ENCODE results near the gene PTPRF. TPM values are rescaled to one million over a fixed set of nuclear protein-coding genes. Genes with fewer than 3 reads are reported as not detected.

Gene PTPRF
- total and polyA plus RNA-seq, 11 donors, result 0.91 to 74.1 (median 5.8) TPM

- TF ChIP-seq CTCF (IDR thresholded peaks at IDR 0.05) (no peak), POLR2A (IDR thresholded peaks at IDR 0.05) (no peak)
- Histone ChIP-seq H3K4me1 (peaks cover 8 to 31% (median 15%) of the 10 kb centered on the region in 12 donors), H3K4me3 (peak overlapping the region; percentile 15 to 91 (median 80)), H3K27ac (peak overlapping the region; percentile 73 to 97 (median 94)), H3K27me3 (peaks cover 0 to 3% (median 0%) of the 10 kb centered on the region in 9 donors), H3K9me3 (no peaks in the 10 kb centered on the region), H3K36me3 (peaks cover 0 to 14% (median 10%) of the 10 kb centered on the region in 9 donors)
- ATAC-seq (no peak), DNase-seq (no peak)
- WGBS, 4 donors, result 32 to 41% (median 40%) methylated on average over 19 of the region's 19 CpGs
- intact Hi-C loops (cut with DNase I), result loop anchor here in 4 of 10 donors (2.0 to 10.0 kb wide), 3 partner anchors 58 to 120 kb away; partner anchors contain the start of genes PTPRF (in 2 of the 4) and ST3GAL3 (in 1 of the 4)
Observed at GRCh38 chr1:43648876-43649477, 118.3 kb downstream of the PTPRF start.

GRCh38 chr1:43650310-43651085 is 119.8 kb downstream of the PTPRF start:
- WGBS, 4 donors, result 0 to 1% (median 1%) methylated on average over 28 to 33 of the region's 33 CpGs
- peak overlapping the region; percentile 65 to 92 (median 82) for H3K4me3 ChIP-seq
- H3K36me3 ChIP-seq, result peaks cover 0 to 29% (median 23%) of the 10 kb centered on the region in 9 donors
- peak; percentile 94 to 97 (median 97) for DNase-seq
- peak; percentile 86 to 92 (median 92) for ATAC-seq
- H3K27me3 ChIP-seq, result no peaks in the 10 kb centered on the region
- TF ChIP-seq CTCF (IDR thresholded peaks at IDR 0.05), result no peak
- TF ChIP-seq POLR2A (IDR thresholded peaks at IDR 0.05), result peak; percentile 89 to 97
- H3K9me3 ChIP-seq, result no peaks in the 10 kb centered on the region
- H3K4me1 ChIP-seq, result peaks cover 8 to 35% (median 15%) of the 10 kb centered on the region in 12 donors
- peak overlapping the region in 11 of 12 donors; percentile 87 to 97 (median 94) for H3K27ac ChIP-seq
- intact Hi-C loops (cut with DNase I), result loop anchor here in 8 of 10 donors (2.0 to 10.0 kb wide), 6 partner anchors 57 to 423 kb away; partner anchors contain the start of genes ST3GAL3 (in 2 of the 8) and PTPRF (in 1 of the 8)

DNA sequence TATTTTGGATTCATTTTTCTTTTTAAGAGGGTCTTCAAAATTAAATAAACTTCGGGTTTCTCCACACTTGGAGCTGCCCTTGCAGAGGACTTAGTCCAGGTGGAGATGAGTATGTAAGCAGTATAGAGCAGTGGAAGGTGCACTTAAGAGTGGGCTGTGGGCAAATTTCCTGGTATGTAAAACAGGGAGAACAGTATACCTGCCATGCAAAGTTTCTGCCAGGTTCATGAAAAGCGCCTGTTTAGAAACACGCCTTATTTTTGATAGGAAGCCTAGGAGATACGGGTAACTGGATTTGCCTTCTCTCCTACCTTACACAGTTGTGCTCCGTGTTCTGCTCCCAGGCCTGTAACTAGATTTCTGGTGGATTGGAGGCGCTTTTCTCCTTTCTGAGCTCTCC is 120.5 kb downstream of the PTPRF start:
- intact Hi-C loops (cut with DNase I), result loop anchor here in 8 of 10 donors (2.0 to 10.0 kb wide), 6 partner anchors 56 to 424 kb away; partner anchors contain the start of genes ST3GAL3 (in 2 of the 8) and PTPRF (in 1 of the 8)
- H3K27ac ChIP-seq, result peak overlapping the region in 1 of 12 donors; percentile 6
- 42 to 57% (median 50%) methylated on average over 6 of the region's 6 CpGs for WGBS, 4 donors

More for the DNA sequence above, 120.5 kb downstream of the PTPRF start:
- Histone ChIP-seq H3K27me3 (no peaks in the 10 kb centered on the region), H3K4me3 (peak overlapping the region; percentile 65 to 92 (median 82)), H3K4me1 (peaks cover 8 to 35% (median 15%) of the 10 kb centered on the region in 12 donors), H3K36me3 (peaks cover 0 to 36% (median 30%) of the 10 kb centered on the region in 9 donors), H3K9me3 (no peaks in the 10 kb centered on the region)
- TF ChIP-seq CTCF (IDR thresholded peaks at IDR 0.05), result no peak
- no peak for TF ChIP-seq POLR2A (IDR thresholded peaks at IDR 0.05)
- DNase-seq (no peak), ATAC-seq (no peak)
